ENCODE data around the gene B4GALNT4. TPM values are rescaled to one million over a fixed set of nuclear protein-coding genes. Genes with fewer than 3 reads are reported as not detected.

B4GALNT4 gene
- polyA plus RNA-seq, 1 experiment: 5.4 TPM

DNA sequence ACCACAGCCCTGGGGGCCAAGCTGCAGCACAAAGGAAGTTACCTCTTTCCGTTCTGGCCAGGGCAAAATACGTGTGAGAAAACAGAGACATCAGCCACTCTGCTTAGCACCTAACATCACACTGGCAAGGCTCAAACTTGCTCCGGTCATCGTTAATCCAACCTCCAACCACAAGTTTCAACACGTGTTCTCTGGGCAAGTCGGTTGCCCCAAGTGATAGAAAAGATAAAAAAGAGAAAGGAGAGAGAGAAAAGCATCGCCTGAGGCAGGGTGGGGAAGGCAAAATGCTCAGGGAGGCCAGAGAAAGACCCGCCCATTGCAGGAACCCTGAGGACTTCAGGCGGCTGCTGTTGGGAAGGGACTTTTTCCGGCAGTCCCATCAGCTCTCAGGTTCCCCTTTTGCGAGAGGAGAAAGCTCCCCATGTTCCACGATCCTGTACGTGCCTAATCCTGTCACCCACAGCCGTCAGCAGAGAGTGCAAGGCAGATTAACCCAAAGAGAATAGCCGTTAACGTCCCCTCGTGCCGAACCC is 18.5 kb upstream of the B4GALNT4 start:
- H3K27me3 ChIP-seq (ENCODE audit: control insufficient read depth, insufficient read depth, low read length): no peaks in the 10 kb centered on the region
- no peaks in the 10 kb centered on the region for H3K36me3 ChIP-seq (ENCODE audit: control insufficient read depth, insufficient read depth, low read length)
- CTCF ChIA-PET: interaction anchor here (0.7 kb wide), 1 partner anchor 11 kb away, joined by 3 read pairs; no protein-coding TSS in a partner anchor
- POLR2A ChIA-PET: no interaction called here
- no peak for DNase-seq (ENCODE audit: low read depth)
- TF ChIP-seq CTCF (IDR thresholded peaks at IDR 0.05; ENCODE audit: insufficient read depth, low read depth, low read length): no peak
- H3K4me3 ChIP-seq (ENCODE audit: low read depth, low read length): no peak overlapping the region

- Histone ChIP-seq H3K4me3 (ENCODE audit: low read depth, low read length) (no peak overlapping the region), H3K36me3 (ENCODE audit: control insufficient read depth, insufficient read depth, low read length) (no peaks in the 10 kb centered on the region), H3K27me3 (ENCODE audit: control insufficient read depth, insufficient read depth, low read length) (no peaks in the 10 kb centered on the region)
- TF ChIP-seq CTCF (IDR thresholded peaks at IDR 0.05; ENCODE audit: insufficient read depth, low read depth, low read length): no peak
- DNase-seq (ENCODE audit: low read depth): no peak
- CTCF ChIA-PET: no interaction called here
- POLR2A ChIA-PET: no interaction called here
Measured at GRCh38 chr11:351411-351810, 17.9 kb upstream of the B4GALNT4 start.

GRCh38 chr11:352456-353031 is 16.8 kb upstream of the B4GALNT4 start:
- POLR2A ChIA-PET: no interaction called here
- Histone ChIP-seq H3K4me3 (ENCODE audit: low read depth, low read length) (no peak overlapping the region), H3K27me3 (ENCODE audit: control insufficient read depth, insufficient read depth, low read length) (no peaks in the 10 kb centered on the region), H3K36me3 (ENCODE audit: control insufficient read depth, insufficient read depth, low read length) (no peaks in the 10 kb centered on the region)
- no peak for TF ChIP-seq CTCF (IDR thresholded peaks at IDR 0.05; ENCODE audit: insufficient read depth, low read depth, low read length)
- CTCF ChIA-PET: interaction anchor here (0.6 to 1.8 kb wide), 4 partner anchors 13 to 36 kb away, joined by 3 to 10 read pairs (median 4); no protein-coding TSS in a partner anchor
- no peak for DNase-seq (ENCODE audit: low read depth)

DNA sequence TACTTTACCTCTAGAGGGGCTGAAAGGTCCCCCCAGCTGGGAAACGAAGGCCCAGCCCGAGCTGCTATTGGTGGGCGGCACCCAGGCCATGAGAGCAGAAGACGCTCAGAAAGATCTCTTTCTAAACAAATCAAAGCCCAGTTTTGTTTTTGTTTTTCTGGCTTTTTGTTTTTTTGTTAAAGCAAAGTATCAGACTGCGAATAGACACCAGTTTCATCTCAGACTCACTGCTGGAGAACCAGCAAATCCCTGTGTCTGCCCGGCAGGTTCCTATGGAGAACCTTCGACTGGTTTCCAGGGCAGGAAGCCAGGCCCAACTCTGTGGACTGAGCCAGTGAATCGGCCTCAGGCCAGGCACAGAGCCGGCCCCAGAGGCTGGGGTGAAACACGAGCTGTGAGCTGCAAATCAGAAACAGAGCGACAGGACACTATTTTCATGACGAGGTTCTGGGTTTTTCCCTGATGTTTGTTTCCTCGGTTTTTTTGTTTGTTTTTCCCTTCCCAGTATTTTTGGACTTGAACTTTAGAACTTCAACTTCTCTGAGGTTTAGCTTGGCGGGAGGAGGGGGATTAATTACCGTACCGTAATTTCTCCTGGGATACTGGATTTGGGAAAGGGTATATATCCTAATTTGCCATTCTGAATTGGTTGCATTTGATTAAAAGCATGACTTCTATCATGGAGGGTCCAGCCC is 16.0 kb upstream of the B4GALNT4 start:
- TF ChIP-seq CTCF (IDR thresholded peaks at IDR 0.05; ENCODE audit: insufficient read depth, low read depth, low read length): no peak
- Histone ChIP-seq H3K27me3 (ENCODE audit: control insufficient read depth, insufficient read depth, low read length) (no peaks in the 10 kb centered on the region), H3K4me3 (ENCODE audit: low read depth, low read length) (no peak overlapping the region), H3K36me3 (ENCODE audit: control insufficient read depth, insufficient read depth, low read length) (no peaks in the 10 kb centered on the region)
- POLR2A ChIA-PET: no interaction called here
- CTCF ChIA-PET: interaction anchor here (1.0 to 3.7 kb wide), 5 partner anchors 13 to 48 kb away, joined by 3 to 30 read pairs (median 5); no protein-coding TSS in a partner anchor
- peak; percentile 62 for DNase-seq (ENCODE audit: low read depth)
